Endothelial cell of umbilical vein (primary cell): Measurements from ENCODE around the gene MGAT4B. TPM values are rescaled to one million over a fixed set of nuclear protein-coding genes. Genes with fewer than 3 reads are reported as not detected.

Source experiments
- BruUV-seq: library from RNA; stranded (reverse); fragments of 400-500 nt; replicated peaks from 2 replicates; lab custom pipeline; 2021; lab: Mats Ljungman, UMichigan
- CTCF ChIA-PET: fragments of 300-600, 350-600 bp; sonication (Branson Sonifier 250); formaldehyde crosslinking; loops from one replicate; lab custom pipeline; 2021; ENCODE audit warnings: antibody characterized with exemption, inconsistent platforms; lab: Charles Lee
- POLR2A ChIA-PET: fragments of 300-600, 350-600 bp; sonication (Branson Sonifier 250); formaldehyde crosslinking; loops from one replicate; lab custom pipeline; 2021; ENCODE audit warnings: antibody characterized with exemption, inconsistent platforms; lab: Charles Lee
- DNase-seq: peaks from one replicate; pipeline ENCODE4 v3.0.0-alpha.2; 2011; ENCODE audit warnings: low read depth, low spot score
- FAIRE-seq: peaks from 2 replicates; lab custom pipeline; 2011; peaks lifted over from hg19 to GRCh38; lab: Jason Lieb, UNC
- H2AFZ ChIP-seq: 2 replicates; pipeline ENCODE4 v1.6.0; 2012; ENCODE audit warnings: low read depth, low read length, control low read depth, inconsistent platforms
- H3K27ac ChIP-seq: 2 replicates; pipeline ENCODE4 v1.5.1; 2011; ENCODE audit warnings: low read depth, mild to moderate bottlenecking, control low read depth, low read length, moderate library complexity; ENCODE audit not compliant: insufficient read depth
- H3K27me3 ChIP-seq, 2 experiments: 2 replicates each; pipeline versions ENCODE4 v1.6.0 to v1.6.1; 2011; ENCODE audit warnings: low read length in 2 of 2, mixed read lengths in 1 of 2; ENCODE audit not compliant: control insufficient read depth in 2 of 2, insufficient read depth in 2 of 2
- H3K36me3 ChIP-seq, 2 experiments: 2 replicates in 1 of 2; 3 replicates in 1 of 2; pipeline ENCODE4 v1.5.1; 2011; ENCODE audit warnings: low read length in 2 of 2, mild to moderate bottlenecking in 1 of 2, moderate library complexity in 1 of 2; ENCODE audit not compliant: control insufficient read depth in 2 of 2, insufficient read depth in 2 of 2; ENCODE audit errors: extremely low read depth in 1 of 2
- H3K4me1 ChIP-seq: 3 replicates; pipeline ENCODE4 v1.5.1; 2011; ENCODE audit warnings: mild to moderate bottlenecking, low read length; ENCODE audit not compliant: control insufficient read depth, insufficient read depth; ENCODE audit errors: extremely low read depth
- H3K4me2 ChIP-seq: 2 replicates; pipeline ENCODE4 v1.6.1; 2011; ENCODE audit warnings: low read length, control low read depth, mixed read lengths; ENCODE audit not compliant: insufficient read depth
- H3K4me3 ChIP-seq, 3 experiments: fragments of 200-600 bp in 1 of 3; sonication (generic), shearing (Covaris generic) in 1 of 3; replicated peaks in 1 of 3; 2 replicates each; pipeline ENCODE4 v1.5.1; 2011 to 2016; ENCODE audit warnings: control low read depth in 3 of 3, low read length in 3 of 3, mild to moderate bottlenecking in 2 of 3, inconsistent platforms in 1 of 3, low read depth in 1 of 3, moderate library complexity in 1 of 3; ENCODE audit not compliant: insufficient read depth in 1 of 3
- H3K79me2 ChIP-seq: 2 replicates; pipeline ENCODE4 v1.6.0; 2012; ENCODE audit warnings: low read length, inconsistent platforms; ENCODE audit not compliant: control insufficient read depth, insufficient read depth
- H3K9ac ChIP-seq: replicated peaks from 2 replicates; pipeline ENCODE3; 2011; ENCODE audit warnings: low read length, control low read depth; ENCODE audit not compliant: insufficient read depth; ENCODE audit errors: extremely low read depth
- H3K9me1 ChIP-seq: replicated peaks from 3 replicates; pipeline ENCODE4 v1.6.0; 2011; ENCODE audit warnings: mild to moderate bottlenecking, low read length; ENCODE audit not compliant: control insufficient read depth, insufficient read depth; ENCODE audit errors: extremely low read depth
- H3K9me3 ChIP-seq: replicated peaks from 2 replicates; pipeline ENCODE4 v1.5.1; 2012; ENCODE audit warnings: low read length, inconsistent platforms; ENCODE audit not compliant: control insufficient read depth, insufficient read depth
- H4K20me1 ChIP-seq: replicated peaks from 2 replicates; pipeline ENCODE3; 2011; ENCODE audit warnings: mild to moderate bottlenecking, low read length; ENCODE audit not compliant: control insufficient read depth, insufficient read depth; ENCODE audit errors: extremely low read depth
- CTCF ChIP-seq, 2 donors: IDR thresholded peaks; 1 replicate in 1 of 2; 2 replicates in 1 of 2; pipeline ENCODE4 v1.5.1; 2011; ENCODE audit warnings: low read length in 2 of 2, mild to moderate bottlenecking in 2 of 2, moderate library complexity in 2 of 2, control low read depth in 1 of 2, inconsistent platforms in 1 of 2, low read depth in 1 of 2; ENCODE audit not compliant: insufficient read depth in 1 of 2; ENCODE audit errors: extremely low read depth in 1 of 2
- FOS ChIP-seq: IDR thresholded peaks from 2 replicates; pipeline ENCODE4 v1.6.1; 2011; ENCODE audit warnings: mild to moderate bottlenecking, low read length, moderate library complexity, borderline replicate concordance; ENCODE audit not compliant: insufficient read depth
- JUN ChIP-seq: IDR thresholded peaks from 2 replicates; pipeline ENCODE4 v1.6.1; 2011; ENCODE audit warnings: borderline replicate concordance, low read depth; ENCODE audit not compliant: insufficient read length, insufficient read depth
- MAX ChIP-seq: IDR thresholded peaks from 2 replicates; pipeline ENCODE4 v1.6.1; 2011; ENCODE audit not compliant: insufficient read depth, insufficient read length
- MYC ChIP-seq: IDR thresholded peaks from one replicate; pipeline ENCODE4 v1.6.1; 2011; ENCODE audit warnings: mild to moderate bottlenecking, low read depth, low read length
- POLR2A ChIP-seq: IDR thresholded peaks from 2 replicates; pipeline ENCODE4 v1.6.1; 2012; ENCODE audit warnings: low read depth, mild to moderate bottlenecking, control low read depth, low read length
- POLR2AphosphoS5 ChIP-seq: IDR thresholded peaks from 2 replicates; pipeline ENCODE4 v1.6.1; 2012; ENCODE audit warnings: low read depth, mild to moderate bottlenecking, control low read depth, low read length, moderate library complexity; ENCODE audit not compliant: insufficient read depth
- dilution Hi-C: fragments of 300-500 bp; cut with MboI; formaldehyde crosslinking; loops from one replicate; pipeline ENCODE4 v1.15.0; 2019; ENCODE audit warnings: low sequenced_read_pairs; ENCODE audit not compliant: extremely low pct_ligation_motif_present
- intact Hi-C: fragments of 100-400 bp; cut with micrococcal nuclease; formaldehyde crosslinking; loops from one replicate; pipeline ENCODE4 v1.10.0; 2022
- polyA plus RNA-seq, 4 experiments: library from polyadenylated mRNA; depleted of rRNA in 3 of 4; stranded (reverse) in 3 of 4; unstranded in 1 of 4; fragments of >200 nt; gene quantifications; 2 replicates each; pipeline versions ENCODE4 v1.2.1 to v1.2.3, GENCODE V29; 2011 to 2012; ENCODE audit warnings: missing spikeins in 1 of 4
- total RNA-seq: library from RNA; stranded (reverse); gene quantifications from 2 replicates; pipeline ENCODE4 v1.2.3, GENCODE V29; 2021

MGAT4B gene
- total and polyA plus RNA-seq, 2 donors (not counting 3 experiments of a cell fraction or from before 2014, with no cell fraction given), result 243 TPM

- H3K4me1 ChIP-seq, result peaks cover 37% of the 10 kb centered on the region
- BruUV-seq, result TSS peak; percentile 68
Measured at GRCh38 chr5:179821298-179822058, 14.8 kb upstream of the MGAT4B start.

More at GRCh38 chr5:179821298-179822058, 14.8 kb upstream of the MGAT4B start:
- no peaks in the 10 kb centered on the region for H3K9me3 ChIP-seq
- no peaks in the 10 kb centered on the region for H3K27me3 ChIP-seq
- H3K9ac ChIP-seq, result peak overlapping the region; percentile 87
- DNase-seq (peak; percentile 93), FAIRE-seq (peak; percentile 96)
- dilution Hi-C loops, result no loop called here
- no peaks in the 10 kb centered on the region for H3K9me1 ChIP-seq
- ChIA-PET POLR2A (interaction anchor here (0.6 to 1.7 kb wide), 10 partner anchors 8 to 494 kb away, joined by 3 to 18 read pairs (median 4); partner anchors contain the start of genes HNRNPH1, MAML1 and MRNIP), CTCF (interaction anchor here (1.7 to 2.6 kb wide), 3 partner anchors 19 to 58 kb away, joined by 5 to 21 read pairs (median 10); no protein-coding TSS in a partner anchor)
- peak overlapping the region; percentile 49 to 90 (median 82) for H3K4me3 ChIP-seq
- TF ChIP-seq CTCF (IDR thresholded peaks at IDR 0.05; ENCODE audit: extremely low read depth in 1 of 2, insufficient read depth in 1 of 2, low read depth in 1 of 2, low read length in 2 of 2) (no peak), MAX (no peak), POLR2A (peak; percentile 85), POLR2AphosphoS5 (peak; percentile 59), FOS (no peak), MYC (no peak), JUN (no peak)
- peaks cover 22 to 33% of the 10 kb centered on the region in 2 experiments for H3K36me3 ChIP-seq
- H3K4me2 ChIP-seq, result peak overlapping the region; percentile 88
- intact Hi-C loops, result loop anchor here (1.0 to 5.0 kb wide), 6 partner anchors 37 to 264 kb away; partner anchors contain the start of genes MAML1, MRNIP and RNF130
- H3K79me2 ChIP-seq, result peaks cover 53% of the 10 kb centered on the region
- H2AFZ ChIP-seq, result no peak overlapping the region
- peak overlapping the region; percentile 96 for H3K27ac ChIP-seq
- H4K20me1 ChIP-seq, result peaks cover 10% of the 10 kb centered on the region
